GM21367 (cell line): Measurements from ENCODE around the gene PLAC8L1.
"Not testable (repeated sequence)": the region's sequence is repeated elsewhere in the genome, so short reads cannot be mapped to it uniquely, and the experiment has no call there.

Experiments
- ATAC-seq: cut with Tn5 transposase; IDR thresholded peaks from one replicate; pipeline ENCODE4 v1.9.1; 2021; ENCODE audit not compliant: unreplicated experiment

Gene PLAC8L1, protein sequence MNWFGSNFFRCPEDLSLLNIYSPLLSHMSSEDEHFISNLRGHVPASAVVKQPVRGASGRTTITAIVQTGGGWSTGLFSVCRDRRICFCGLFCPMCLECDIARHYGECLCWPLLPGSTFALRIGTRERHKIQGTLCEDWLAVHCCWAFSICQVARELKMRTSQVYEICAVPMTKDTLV

GRCh38 chr5:146105477-146105876, at the start of gene PLAC8L1:
Gene PLAC8L1, minus strand, starts transcription at chr5:146105577. Its CDS starts 1,266 bp downstream, at chr5:146104311.
- ATAC-seq: no peak

GRCh38 chr5:146151970-146152369, 46.6 kb upstream of the PLAC8L1 start:
- no peak for ATAC-seq

GRCh38 chr5:146137967-146138403, 32.6 kb upstream of the PLAC8L1 start:
- no peak for ATAC-seq

DNA sequence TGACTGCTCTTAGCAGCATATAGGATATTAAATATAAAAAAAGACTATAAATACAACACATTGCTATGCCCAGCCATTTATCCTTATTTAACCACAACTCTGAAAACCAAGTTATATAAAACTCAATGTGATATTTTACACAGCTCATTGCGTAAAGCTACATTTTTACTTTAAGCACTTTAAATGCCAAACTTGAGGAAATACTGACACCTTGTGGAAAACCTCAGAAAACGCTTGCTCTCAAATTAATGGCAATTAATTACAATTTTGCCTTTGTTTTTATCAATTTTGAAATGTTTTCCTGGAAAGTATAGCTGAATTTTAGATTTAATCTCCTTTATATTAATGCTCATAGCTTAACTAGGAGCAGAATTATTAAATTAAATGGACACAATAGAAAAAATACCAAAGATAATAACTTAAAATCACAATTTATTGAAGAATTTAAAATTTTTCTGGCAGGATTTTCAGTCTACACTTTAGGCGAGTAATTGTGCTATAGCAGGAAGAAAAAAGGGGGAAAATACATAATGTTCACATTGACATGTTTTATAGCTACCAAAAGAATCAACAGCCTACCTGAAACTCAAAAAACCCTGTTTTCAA, 25.2 kb upstream of the PLAC8L1 start:
- no peak for ATAC-seq

- ATAC-seq: no peak
Observed at GRCh38 chr5:146126068-146126467, 20.7 kb upstream of the PLAC8L1 start.

DNA sequence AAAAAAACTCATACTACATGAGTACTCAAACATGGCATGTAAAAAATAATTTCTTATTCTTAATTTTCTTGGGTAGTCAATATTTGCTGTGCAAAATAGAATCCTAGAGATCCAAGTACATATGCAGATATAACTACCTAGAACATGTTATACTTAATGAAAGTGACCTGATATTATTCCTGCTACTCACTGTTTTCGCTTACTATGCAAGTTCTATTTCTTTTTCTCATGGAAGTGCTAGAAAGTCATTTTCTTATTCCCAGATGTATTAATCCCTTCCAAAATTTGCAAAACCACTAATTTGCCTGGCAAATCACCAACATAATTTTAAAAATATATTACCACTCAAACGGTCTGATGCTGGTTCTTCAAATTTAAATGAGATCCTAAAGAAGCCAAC, 19.2 kb upstream of the PLAC8L1 start:
- ATAC-seq: no peak

DNA sequence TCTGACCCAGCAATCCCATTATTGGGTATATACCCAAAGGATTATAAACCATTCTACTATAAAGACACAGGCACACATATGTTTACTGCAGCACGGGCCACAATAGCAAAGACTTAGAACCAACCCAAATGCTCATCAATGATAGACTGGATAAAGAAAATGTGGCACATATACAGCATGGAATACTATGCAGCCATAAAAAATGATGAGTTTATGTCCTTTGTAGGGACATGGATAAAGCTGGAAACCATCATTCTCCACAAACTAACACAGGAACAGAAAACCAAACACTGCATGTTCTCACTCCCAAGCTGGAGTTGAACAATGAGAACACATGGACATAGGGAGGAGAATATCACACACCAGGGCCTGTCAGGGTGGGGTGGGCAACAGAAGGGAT, 16.1 kb upstream of the PLAC8L1 start:
- not testable (repeated sequence) for ATAC-seq

DNA sequence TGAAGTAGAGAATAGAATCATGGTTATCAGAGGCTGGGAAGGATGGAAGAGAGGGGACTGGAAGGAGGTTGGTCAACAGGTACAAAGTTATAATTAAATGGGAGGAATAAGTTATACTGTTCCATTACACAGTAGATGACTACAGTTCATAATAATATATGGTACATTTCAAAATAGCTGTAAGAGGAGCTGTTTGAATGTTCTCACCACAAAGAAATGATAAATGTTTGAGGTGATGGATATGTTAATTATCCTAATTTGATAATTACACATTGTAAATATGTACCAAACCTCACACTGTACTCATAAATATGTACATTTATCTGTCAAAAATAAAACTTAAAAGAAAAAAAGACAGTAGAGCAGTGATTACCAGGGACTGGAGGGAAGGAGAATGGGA, 12.9 kb upstream of the PLAC8L1 start:
- no peak for ATAC-seq

DNA sequence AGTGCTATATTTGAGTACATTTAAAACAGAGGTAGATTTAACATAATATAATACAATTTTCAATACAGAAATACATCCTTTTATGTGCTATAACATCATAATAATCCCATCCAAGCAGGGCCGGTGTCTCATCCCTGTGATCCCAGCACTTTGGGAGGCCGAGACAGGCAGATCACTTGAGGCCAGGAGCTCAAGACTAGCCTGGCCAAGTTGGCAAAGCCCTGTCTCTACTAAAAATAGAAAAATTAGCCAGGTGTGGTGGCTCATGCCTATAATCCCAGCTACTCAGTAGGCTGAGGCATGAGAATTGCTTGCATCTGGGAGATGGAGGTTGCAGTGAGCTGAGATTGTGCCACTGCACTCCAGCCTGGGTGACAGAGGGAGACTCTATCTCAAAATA, 11.8 kb upstream of the PLAC8L1 start:
- ATAC-seq: not testable (repeated sequence)

- no peak for ATAC-seq
Observed at GRCh38 chr5:146116361-146116760, 11.0 kb upstream of the PLAC8L1 start.

DNA sequence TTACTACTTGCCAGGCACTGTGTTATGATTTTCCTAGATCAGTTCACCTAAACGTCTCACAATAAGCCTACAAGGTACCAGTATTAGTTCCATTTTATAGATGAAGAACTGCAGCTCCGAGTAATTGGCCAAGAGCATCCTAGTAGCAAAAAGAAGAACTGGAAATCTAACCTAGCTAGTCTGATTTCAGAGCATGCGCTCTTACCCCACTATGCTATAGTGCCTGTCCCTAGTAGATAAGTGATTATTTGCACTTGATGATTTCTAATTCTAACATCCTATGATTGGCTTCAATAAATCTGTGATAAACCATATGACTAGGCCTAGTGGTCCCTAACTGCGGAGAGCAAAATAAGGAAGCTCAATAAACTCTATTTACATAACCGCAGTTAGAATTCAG, 7.1 kb upstream of the PLAC8L1 start:
- ATAC-seq: no peak

DNA sequence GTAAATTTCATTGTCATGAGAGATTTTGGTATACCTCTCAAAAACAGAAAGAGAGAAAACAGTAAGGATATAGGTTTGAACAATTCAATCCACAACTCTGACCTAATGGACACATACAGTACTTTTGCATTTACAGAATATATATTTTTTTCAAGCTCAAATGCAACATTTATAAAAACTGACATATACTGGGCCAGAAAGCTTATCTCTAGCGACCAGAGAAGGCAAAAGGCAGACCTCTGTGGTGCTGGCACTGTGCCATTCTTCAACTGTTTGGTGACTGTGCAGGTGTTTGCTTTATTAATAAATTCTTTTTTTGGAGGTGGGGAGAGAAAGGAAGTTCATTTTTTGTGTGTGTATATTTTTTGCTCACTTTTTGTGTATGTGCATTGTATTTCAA, 6.0 kb upstream of the PLAC8L1 start:
- no peak for ATAC-seq

GRCh38 chr5:146109379-146109778, 4.0 kb upstream of the PLAC8L1 start:
- no peak for ATAC-seq

GRCh38 chr5:146108870-146109269, 3.5 kb upstream of the PLAC8L1 start:
- not testable (repeated sequence) for ATAC-seq

DNA sequence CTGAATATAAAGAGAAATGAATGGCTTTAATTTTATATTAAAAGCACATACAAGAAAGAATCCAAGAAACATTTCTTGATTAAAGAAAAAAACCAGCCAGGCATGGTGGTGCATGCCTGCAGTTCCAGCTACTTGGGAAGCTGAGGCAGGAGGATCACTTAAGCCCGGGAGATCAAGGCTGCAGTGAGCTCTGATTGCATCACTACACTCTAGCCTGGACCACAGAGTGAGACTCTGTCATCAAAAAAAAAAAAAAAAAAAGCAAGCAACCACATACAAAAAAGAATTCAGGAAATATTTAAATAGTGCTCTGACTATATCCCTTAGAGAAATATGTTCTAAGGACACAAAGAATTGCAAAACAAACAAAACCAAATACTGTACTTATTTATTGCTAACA, 2.5 kb upstream of the PLAC8L1 start:
- no peak for ATAC-seq

GRCh38 chr5:146103594-146103993, 1.8 kb downstream of the PLAC8L1 start:
- ATAC-seq: no peak

GRCh38 chr5:146101646-146102045, 3.7 kb downstream of the PLAC8L1 start:
- no peak for ATAC-seq

- ATAC-seq: no peak
Observed at GRCh38 chr5:146098047-146098446, 7.3 kb downstream of the PLAC8L1 start.

- no peak for ATAC-seq
Observed at GRCh38 chr5:146091881-146092280, 13.5 kb downstream of the PLAC8L1 start.

DNA sequence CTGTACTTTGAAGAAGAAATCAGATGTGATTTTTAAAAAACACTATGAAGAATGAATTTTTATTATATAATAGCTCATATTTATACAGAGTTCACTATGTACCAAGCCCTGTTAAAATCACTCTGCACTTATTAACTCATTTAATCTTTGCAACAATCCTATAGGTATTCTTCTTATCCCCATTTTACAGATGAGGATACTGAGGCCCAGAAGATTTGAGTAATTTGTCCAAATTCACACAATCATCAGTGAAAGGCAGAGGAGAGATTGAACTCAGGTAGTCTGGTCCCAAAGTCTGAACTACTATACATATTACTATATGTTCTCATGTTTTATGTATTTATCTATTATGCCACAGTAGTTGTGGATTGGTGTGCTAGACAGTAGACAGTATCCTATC, 16.1 kb downstream of the PLAC8L1 start:
- ATAC-seq: no peak

DNA sequence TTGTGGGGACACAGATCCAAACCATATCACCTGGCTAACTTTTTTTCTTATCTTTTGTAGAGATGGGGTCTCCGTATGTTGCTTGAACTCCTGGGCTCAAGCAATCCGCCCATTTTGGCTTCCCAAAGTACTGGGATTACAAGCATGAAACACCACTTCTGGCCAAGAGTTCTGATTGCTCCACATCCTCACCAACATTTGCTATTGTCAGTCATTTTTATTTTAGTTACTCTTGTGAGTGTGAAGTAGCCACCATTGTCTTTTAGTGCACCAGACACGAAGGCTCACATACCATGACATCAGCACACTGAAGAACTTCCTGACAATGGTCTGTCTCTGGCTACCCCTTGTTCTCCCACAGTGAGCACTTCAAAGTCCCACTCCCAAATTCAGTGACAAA, 17.3 kb downstream of the PLAC8L1 start:
- ATAC-seq: no peak

- no peak for ATAC-seq
Observed at GRCh38 chr5:146084376-146084775, 21.0 kb downstream of the PLAC8L1 start.

DNA sequence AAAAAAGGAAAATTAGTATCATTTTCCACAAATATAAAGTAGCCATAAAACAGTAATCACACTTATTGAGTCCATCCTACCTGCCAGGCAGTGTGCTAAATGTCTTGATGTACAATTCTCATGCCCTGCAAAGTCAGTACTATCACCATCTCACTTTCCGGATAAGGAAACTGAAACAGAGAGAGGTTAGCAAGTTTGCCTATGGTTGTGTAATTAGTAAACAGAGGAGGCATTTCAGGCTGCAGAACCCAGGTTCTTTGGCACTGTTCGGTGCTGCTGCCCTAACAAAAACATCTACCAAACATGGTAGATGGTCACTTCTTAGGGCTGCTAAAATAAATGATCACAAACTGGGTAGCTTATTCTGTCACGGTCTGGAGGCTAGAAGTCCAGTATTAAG, 22.6 kb downstream of the PLAC8L1 start:
- ATAC-seq: peak; percentile 95
